ENCODE measurements around the gene ATG101. TPM values are rescaled to one million over a fixed set of nuclear protein-coding genes. Genes with fewer than 3 reads are reported as not detected.

The ATG101 gene
- polyA plus RNA-seq, 1 of the 3 experiments (the other 2 are of a cell fraction), result 160 TPM

- Histone ChIP-seq H3K9me3 (no peaks in the 10 kb centered on the region), H3K36me3 (replicated peaks in 1 of 2; ENCODE audit: control insufficient read depth in 1 of 2, insufficient read depth in 2 of 2, low read length in 1 of 2) (no peaks in the 10 kb centered on the region), H3K4me2 (no peak overlapping the region), H3K9ac (no peak overlapping the region), H3K79me2 (ENCODE audit: insufficient read depth) (peaks cover 35% of the 10 kb centered on the region), H3K9me2 (no peaks in the 10 kb centered on the region), H3K4me3 (ENCODE audit: low read depth in 2 of 2, low read length in 1 of 2) (no peak overlapping the region), H3K4me1 (ENCODE audit: control insufficient read depth in 1 of 2, insufficient read depth in 2 of 2, low read depth in 1 of 2, low read length in 1 of 2) (peaks cover 7 to 20% of the 10 kb centered on the region in 2 experiments; a peak in 3 of 4 replicates), H3K27me3 (ENCODE audit: insufficient read depth) (no peaks in the 10 kb centered on the region), H2AFZ (ENCODE audit: low read depth) (no peak overlapping the region), H3F3A (replicated peaks; ENCODE audit: insufficient read depth) (peaks cover under 1% of the 10 kb centered on the region), H4K20me1 (ENCODE audit: insufficient read depth) (peaks cover 5% of the 10 kb centered on the region; the same call in 1 of the 2 replicates), H3K27ac (ENCODE audit: low read depth in 2 of 2, low read length in 1 of 2) (no peak overlapping the region; a peak in 1 of 4 replicates)
- TF ChIP-seq REST (IDR thresholded peaks at IDR 0.05; ENCODE audit: low read depth, low read length), result peak; percentile 91
- TF ChIP-seq NRF1 (IDR thresholded peaks at IDR 0.05; ENCODE audit: low read depth, low read length), result no peak
- CTCF ChIA-PET, result interaction anchor here (0.9 to 30.2 kb wide), 3 partner anchors 9 to 36 kb away, joined by 6 to 949 read pairs (median 199); partner anchors contain the start of genes ATG101, NR4A1 and SMIM41
- POLR2A ChIA-PET, result interaction anchor here (1.1 kb wide), 1 partner anchor 19 kb away, joined by 4 read pairs; no protein-coding TSS in a partner anchor
- WGBS (ENCODE audit: low lambda C conversion rate), result 79% methylated on average over 6 of the region's 6 CpGs
- no peak for DNase-seq
Measured at GRCh38 chr12:52041695-52042123, 28.1 kb upstream of the ATG101 start.

DNA sequence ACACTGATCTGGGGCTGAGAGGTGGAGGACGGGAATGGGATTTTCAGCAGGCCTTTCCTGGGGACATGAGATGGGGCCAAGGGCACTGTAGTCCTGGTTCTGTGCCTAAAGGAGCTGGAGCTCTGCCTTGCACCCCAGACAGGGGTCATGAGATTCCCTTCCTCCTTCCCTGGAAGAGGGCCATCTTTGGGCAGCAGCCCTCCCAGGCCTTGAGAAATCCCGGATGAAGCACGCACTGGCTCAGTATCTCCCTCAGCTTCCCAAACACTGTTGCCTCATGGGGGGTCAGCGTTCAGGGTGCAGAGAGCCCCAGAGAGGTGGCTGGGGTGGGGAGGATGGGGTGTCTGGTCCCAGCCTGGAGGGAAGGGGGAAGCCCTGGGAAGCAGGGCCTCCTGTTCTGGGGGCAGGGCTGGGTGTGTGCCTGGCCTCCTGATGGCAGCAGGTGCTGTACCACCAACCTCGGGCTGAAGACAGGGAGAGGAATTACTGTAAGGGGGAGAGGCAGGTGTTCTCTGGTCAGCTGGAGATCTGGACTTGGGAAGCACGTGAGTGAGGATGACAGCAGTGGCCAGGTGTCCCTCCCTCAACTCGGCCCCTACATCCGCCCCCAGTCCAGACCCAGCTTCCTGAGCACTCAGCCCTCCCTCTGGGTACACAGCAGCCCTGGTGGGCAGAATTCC lies 26.9 kb upstream of the ATG101 start:
- no peak overlapping the region for H2AFZ ChIP-seq (ENCODE audit: low read depth)
- no peak overlapping the region for H3K4me2 ChIP-seq
- H3K9me2 ChIP-seq, result no peaks in the 10 kb centered on the region
- no peak for TF ChIP-seq RXRA (IDR thresholded peaks at IDR 0.05; ENCODE audit: borderline replicate concordance, low read depth)
- no peak for TF ChIP-seq RAD21 (IDR thresholded peaks at IDR 0.05; ENCODE audit: low read length)
- TF ChIP-seq, protein P1, sequence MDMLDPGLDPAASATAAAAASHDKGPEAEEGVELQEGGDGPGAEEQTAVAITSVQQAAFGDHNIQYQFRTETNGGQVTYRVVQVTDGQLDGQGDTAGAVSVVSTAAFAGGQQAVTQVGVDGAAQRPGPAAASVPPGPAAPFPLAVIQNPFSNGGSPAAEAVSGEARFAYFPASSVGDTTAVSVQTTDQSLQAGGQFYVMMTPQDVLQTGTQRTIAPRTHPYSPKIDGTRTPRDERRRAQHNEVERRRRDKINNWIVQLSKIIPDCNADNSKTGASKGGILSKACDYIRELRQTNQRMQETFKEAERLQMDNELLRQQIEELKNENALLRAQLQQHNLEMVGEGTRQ (IDR thresholded peaks at IDR 0.05; ENCODE audit: borderline replicate concordance, low read depth, low read length), result no peak
- TF ChIP-seq, protein P2, sequence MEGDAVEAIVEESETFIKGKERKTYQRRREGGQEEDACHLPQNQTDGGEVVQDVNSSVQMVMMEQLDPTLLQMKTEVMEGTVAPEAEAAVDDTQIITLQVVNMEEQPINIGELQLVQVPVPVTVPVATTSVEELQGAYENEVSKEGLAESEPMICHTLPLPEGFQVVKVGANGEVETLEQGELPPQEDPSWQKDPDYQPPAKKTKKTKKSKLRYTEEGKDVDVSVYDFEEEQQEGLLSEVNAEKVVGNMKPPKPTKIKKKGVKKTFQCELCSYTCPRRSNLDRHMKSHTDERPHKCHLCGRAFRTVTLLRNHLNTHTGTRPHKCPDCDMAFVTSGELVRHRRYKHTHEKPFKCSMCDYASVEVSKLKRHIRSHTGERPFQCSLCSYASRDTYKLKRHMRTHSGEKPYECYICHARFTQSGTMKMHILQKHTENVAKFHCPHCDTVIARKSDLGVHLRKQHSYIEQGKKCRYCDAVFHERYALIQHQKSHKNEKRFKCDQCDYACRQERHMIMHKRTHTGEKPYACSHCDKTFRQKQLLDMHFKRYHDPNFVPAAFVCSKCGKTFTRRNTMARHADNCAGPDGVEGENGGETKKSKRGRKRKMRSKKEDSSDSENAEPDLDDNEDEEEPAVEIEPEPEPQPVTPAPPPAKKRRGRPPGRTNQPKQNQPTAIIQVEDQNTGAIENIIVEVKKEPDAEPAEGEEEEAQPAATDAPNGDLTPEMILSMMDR (IDR thresholded peaks at IDR 0.05), result no peak
- TF ChIP-seq NRF1 (IDR thresholded peaks at IDR 0.05; ENCODE audit: low read depth, low read length), result no peak
- no peak for TF ChIP-seq NFIC (IDR thresholded peaks at IDR 0.05; ENCODE audit: borderline replicate concordance)
- no peak for TF ChIP-seq TAF1 (IDR thresholded peaks at IDR 0.05; ENCODE audit: borderline replicate concordance, low read depth, low read length)
- TF ChIP-seq, protein P3, sequence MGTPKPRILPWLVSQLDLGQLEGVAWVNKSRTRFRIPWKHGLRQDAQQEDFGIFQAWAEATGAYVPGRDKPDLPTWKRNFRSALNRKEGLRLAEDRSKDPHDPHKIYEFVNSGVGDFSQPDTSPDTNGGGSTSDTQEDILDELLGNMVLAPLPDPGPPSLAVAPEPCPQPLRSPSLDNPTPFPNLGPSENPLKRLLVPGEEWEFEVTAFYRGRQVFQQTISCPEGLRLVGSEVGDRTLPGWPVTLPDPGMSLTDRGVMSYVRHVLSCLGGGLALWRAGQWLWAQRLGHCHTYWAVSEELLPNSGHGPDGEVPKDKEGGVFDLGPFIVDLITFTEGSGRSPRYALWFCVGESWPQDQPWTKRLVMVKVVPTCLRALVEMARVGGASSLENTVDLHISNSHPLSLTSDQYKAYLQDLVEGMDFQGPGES (IDR thresholded peaks at IDR 0.05; ENCODE audit: low read depth, low read length), result no peak
- ChIA-PET POLR2A (interaction anchor here (1.1 kb wide), 1 partner anchor 20 kb away, joined by 4 read pairs; no protein-coding TSS in a partner anchor), CTCF (interaction anchor here (0.6 to 30.2 kb wide), 3 partner anchors 18 to 35 kb away, joined by 3 to 949 read pairs (median 76); partner anchors contain the start of genes ATG101 and SMIM41)
- H3F3A ChIP-seq (replicated peaks; ENCODE audit: insufficient read depth), result no peaks in the 10 kb centered on the region
- H4K20me1 ChIP-seq (ENCODE audit: insufficient read depth), result peaks cover 5% of the 10 kb centered on the region; the same call in 1 of the 2 replicates
- H3K27me3 ChIP-seq (ENCODE audit: insufficient read depth), result no peaks in the 10 kb centered on the region
- H3K27ac ChIP-seq (ENCODE audit: low read depth in 2 of 2, low read length in 1 of 2), result no peak overlapping the region
- peaks cover 7 to 19% of the 10 kb centered on the region in 2 experiments; a peak in 3 of 4 replicates for H3K4me1 ChIP-seq (ENCODE audit: control insufficient read depth in 1 of 2, insufficient read depth in 2 of 2, low read depth in 1 of 2, low read length in 1 of 2)
- WGBS (ENCODE audit: low lambda C conversion rate), result 96% methylated on average over 4 of the region's 8 CpGs
- no peak for DNase-seq
- H3K9ac ChIP-seq, result no peak overlapping the region
- peaks cover 29% of the 10 kb centered on the region; the same call in 1 of the 2 replicates for H3K79me2 ChIP-seq (ENCODE audit: insufficient read depth)
- H3K9me3 ChIP-seq, result no peaks in the 10 kb centered on the region
- no peaks in the 10 kb centered on the region for H3K36me3 ChIP-seq (replicated peaks in 1 of 2; ENCODE audit: control insufficient read depth in 1 of 2, insufficient read depth in 2 of 2, low read length in 1 of 2)
- no peak overlapping the region for H3K4me3 ChIP-seq (ENCODE audit: low read depth in 2 of 2, low read length in 1 of 2)

All from SK-N-SH (cell line).